Osteoblast (primary cell): ENCODE measurements around the gene CCL24. TPM values are rescaled to one million over a fixed set of nuclear protein-coding genes. Genes with fewer than 3 reads are reported as not detected.

Experiments used
- DNase-seq: peaks from one replicate; pipeline ENCODE4 v3.0.0; 2011; ENCODE audit warnings: low spot score, mixed read lengths; ENCODE audit not compliant: insufficient read length; ENCODE audit errors: missing footprints
- H2AFZ ChIP-seq: 2 replicates; pipeline ENCODE4 v1.6.0; 2011; ENCODE audit warnings: mild to moderate bottlenecking, low read length
- H3K27ac ChIP-seq: 2 replicates; pipeline ENCODE4 v1.5.1; 2011; ENCODE audit warnings: mild to moderate bottlenecking, low read depth, low read length, moderate library complexity
- H3K27me3 ChIP-seq: 2 replicates; pipeline ENCODE4 v1.6.0; 2012; ENCODE audit warnings: mild to moderate bottlenecking, control low read depth, inconsistent platforms, low read length, moderate library complexity; ENCODE audit not compliant: insufficient read depth
- H3K36me3 ChIP-seq: 2 replicates; pipeline ENCODE4 v1.5.1; 2011; ENCODE audit warnings: mild to moderate bottlenecking, low read length, control low read depth, moderate library complexity; ENCODE audit not compliant: insufficient read depth
- H3K4me1 ChIP-seq: 2 replicates; pipeline ENCODE4 v1.5.1; 2011; ENCODE audit warnings: mild to moderate bottlenecking, low read length, control low read depth, moderate library complexity; ENCODE audit not compliant: insufficient read depth
- H3K4me2 ChIP-seq: 2 replicates; pipeline ENCODE4 v1.6.0; 2011; ENCODE audit warnings: mild to moderate bottlenecking, low read length; ENCODE audit not compliant: insufficient read depth
- H3K4me3 ChIP-seq: fragments of 200-600 bp; sonication (generic); 3 replicates; pipeline ENCODE4 v1.5.1; 2012; ENCODE audit warnings: mild to moderate bottlenecking, low read length, inconsistent platforms; ENCODE audit not compliant: insufficient read depth
- H3K79me2 ChIP-seq: 2 replicates; pipeline ENCODE4 v1.6.0; 2012; ENCODE audit warnings: mild to moderate bottlenecking, low read length, control low read depth, inconsistent platforms; ENCODE audit not compliant: insufficient read depth
- H3K9me3 ChIP-seq: 2 replicates; pipeline ENCODE4 v1.5.1; 2011; ENCODE audit warnings: low read depth, low read length, control low read depth
- H4K20me1 ChIP-seq: 2 replicates; pipeline ENCODE4 v1.6.0; 2012; ENCODE audit warnings: mild to moderate bottlenecking, low read length, control low read depth; ENCODE audit not compliant: insufficient read depth
- total RNA-seq: library from RNA; depleted of rRNA; stranded (reverse); fragments of >200 nt; gene quantifications from 2 replicates; pipeline ENCODE4 v1.2.3, GENCODE V29; 2012
- TF ChIP-seq, protein P1 (sequence below): IDR thresholded peaks from 2 replicates; pipeline ENCODE4 v1.5.1; 2011; ENCODE audit warnings: mild to moderate bottlenecking, low read depth, low read length, moderate library complexity; ENCODE audit errors: extremely low read depth

The CCL24 gene
- total RNA-seq, 1 donor, result not detected

DNA sequence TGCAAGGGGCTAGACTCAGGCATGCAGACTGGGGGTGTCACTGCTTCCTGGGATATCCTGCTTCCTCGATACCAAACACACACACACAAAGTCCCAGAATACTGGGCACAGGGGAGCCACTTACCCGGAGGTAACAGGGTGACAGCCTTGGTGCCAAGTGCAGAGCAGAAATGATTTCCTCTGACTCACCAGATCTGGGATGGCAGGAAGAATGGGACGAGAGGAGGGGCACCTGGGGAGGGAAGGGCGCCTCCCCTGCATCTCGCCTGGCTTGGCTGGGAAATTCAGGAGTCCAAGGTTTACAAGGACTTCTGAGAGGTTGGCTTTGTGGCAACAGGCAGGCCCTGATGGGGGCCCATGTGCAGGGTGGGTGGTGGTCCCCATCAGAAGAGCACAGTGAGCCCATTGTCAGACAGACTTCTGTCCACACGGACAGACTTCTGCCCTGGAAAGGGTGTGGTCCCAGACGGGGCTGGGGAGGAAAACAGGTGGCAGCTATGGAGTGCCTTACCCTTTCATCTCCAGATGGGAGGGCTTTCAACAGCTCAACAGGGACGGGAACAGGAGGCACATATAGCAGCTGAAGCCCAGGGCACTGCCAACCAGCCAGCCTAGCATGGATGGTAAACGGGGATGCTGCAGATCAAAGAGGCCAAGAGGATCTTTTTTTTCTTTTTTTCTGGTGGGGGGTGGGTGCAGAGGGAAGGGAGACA is 9.7 kb upstream of the CCL24 start:
- Histone ChIP-seq H3K27me3 (peaks cover 11% of the 10 kb centered on the region), H3K4me2 (no peak overlapping the region), H3K4me3 (no peak overlapping the region), H3K27ac (no peak overlapping the region), H3K9me3 (no peaks in the 10 kb centered on the region), H4K20me1 (no peaks in the 10 kb centered on the region), H3K36me3 (no peaks in the 10 kb centered on the region), H3K79me2 (no peaks in the 10 kb centered on the region), H2AFZ (no peak overlapping the region), H3K4me1 (no peaks in the 10 kb centered on the region)
- DNase-seq, result no peak
- TF ChIP-seq, protein P1, sequence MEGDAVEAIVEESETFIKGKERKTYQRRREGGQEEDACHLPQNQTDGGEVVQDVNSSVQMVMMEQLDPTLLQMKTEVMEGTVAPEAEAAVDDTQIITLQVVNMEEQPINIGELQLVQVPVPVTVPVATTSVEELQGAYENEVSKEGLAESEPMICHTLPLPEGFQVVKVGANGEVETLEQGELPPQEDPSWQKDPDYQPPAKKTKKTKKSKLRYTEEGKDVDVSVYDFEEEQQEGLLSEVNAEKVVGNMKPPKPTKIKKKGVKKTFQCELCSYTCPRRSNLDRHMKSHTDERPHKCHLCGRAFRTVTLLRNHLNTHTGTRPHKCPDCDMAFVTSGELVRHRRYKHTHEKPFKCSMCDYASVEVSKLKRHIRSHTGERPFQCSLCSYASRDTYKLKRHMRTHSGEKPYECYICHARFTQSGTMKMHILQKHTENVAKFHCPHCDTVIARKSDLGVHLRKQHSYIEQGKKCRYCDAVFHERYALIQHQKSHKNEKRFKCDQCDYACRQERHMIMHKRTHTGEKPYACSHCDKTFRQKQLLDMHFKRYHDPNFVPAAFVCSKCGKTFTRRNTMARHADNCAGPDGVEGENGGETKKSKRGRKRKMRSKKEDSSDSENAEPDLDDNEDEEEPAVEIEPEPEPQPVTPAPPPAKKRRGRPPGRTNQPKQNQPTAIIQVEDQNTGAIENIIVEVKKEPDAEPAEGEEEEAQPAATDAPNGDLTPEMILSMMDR, result no peak

DNA sequence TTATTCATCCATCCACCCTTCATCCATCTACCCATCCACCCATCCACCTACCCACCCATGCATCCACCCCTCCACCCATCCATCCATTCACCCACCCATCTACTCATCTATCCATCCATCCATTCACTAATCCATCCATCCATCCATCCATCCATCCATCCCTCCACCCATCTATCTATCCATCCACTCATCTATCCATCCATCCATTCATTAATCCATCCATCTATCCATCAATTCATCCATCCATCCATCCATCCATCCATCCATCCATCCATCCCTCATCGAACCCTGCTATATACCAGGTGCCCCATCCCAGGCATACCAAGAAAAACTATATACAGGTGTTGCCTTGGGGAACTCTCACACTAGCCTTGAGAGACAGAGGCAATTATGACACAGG is 7.1 kb upstream of the CCL24 start:
- TF ChIP-seq, protein P1, result no peak
- Histone ChIP-seq H3K4me3 (no peak overlapping the region), H3K9me3 (no peaks in the 10 kb centered on the region), H3K4me2 (no peak overlapping the region), H3K79me2 (no peaks in the 10 kb centered on the region), H3K36me3 (no peaks in the 10 kb centered on the region), H3K4me1 (no peaks in the 10 kb centered on the region), H2AFZ (no peak overlapping the region), H3K27me3 (peaks cover 10% of the 10 kb centered on the region), H3K27ac (no peak overlapping the region), H4K20me1 (no peaks in the 10 kb centered on the region)
- no peak for DNase-seq

- Histone ChIP-seq H3K4me2 (no peak overlapping the region), H3K9me3 (no peaks in the 10 kb centered on the region), H3K4me1 (no peaks in the 10 kb centered on the region), H3K4me3 (no peak overlapping the region), H3K27me3 (peaks cover 10% of the 10 kb centered on the region), H3K79me2 (no peaks in the 10 kb centered on the region), H3K36me3 (no peaks in the 10 kb centered on the region), H4K20me1 (no peaks in the 10 kb centered on the region), H3K27ac (no peak overlapping the region), H2AFZ (no peak overlapping the region)
- DNase-seq, result no peak
- TF ChIP-seq, protein P1, result no peak
These were observed 6.1 kb upstream of the CCL24 start for GRCh38 chr7:75819711-75820110.

DNA sequence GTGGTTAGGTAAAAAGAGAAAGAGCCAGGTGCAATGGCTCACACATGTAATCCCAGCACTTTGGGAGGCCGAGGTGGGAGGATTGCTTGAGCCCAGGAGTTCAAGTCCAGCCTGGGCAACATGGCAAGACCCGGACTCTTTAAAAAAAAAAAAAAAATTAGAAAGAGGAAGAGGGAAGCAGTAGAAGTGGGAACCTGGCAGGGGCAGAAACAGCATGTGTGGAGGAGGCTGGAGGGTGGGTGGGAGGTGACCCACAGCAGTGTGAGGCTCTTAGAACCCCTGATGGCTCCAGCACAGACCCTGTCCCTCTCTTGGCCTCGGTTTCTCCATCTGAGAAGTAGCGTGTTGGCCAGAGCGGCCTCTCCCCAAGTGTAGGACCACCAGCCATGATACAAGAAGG is 4.9 kb upstream of the CCL24 start:
- Histone ChIP-seq H3K4me2 (no peak overlapping the region), H4K20me1 (no peaks in the 10 kb centered on the region), H3K4me3 (no peak overlapping the region), H3K79me2 (no peaks in the 10 kb centered on the region), H3K4me1 (no peaks in the 10 kb centered on the region), H3K27ac (no peak overlapping the region), H3K9me3 (no peaks in the 10 kb centered on the region), H3K27me3 (peaks cover 4% of the 10 kb centered on the region), H3K36me3 (no peaks in the 10 kb centered on the region), H2AFZ (no peak overlapping the region)
- DNase-seq, result no peak
- TF ChIP-seq, protein P1, result no peak
